H1 (cell line): ENCODE measurements around the gene ZDHHC16. TPM values are rescaled to one million over a fixed set of nuclear protein-coding genes. Genes with fewer than 3 reads are reported as not detected.

Source experiments
- CTCF ChIA-PET: fragments of 300-600 bp; sonication (Branson Sonifier 250); formaldehyde crosslinking; loops from one replicate; lab custom pipeline; 2021; ENCODE audit not compliant: partially characterized antibody; lab: Charles Lee
- POLR2A ChIA-PET: fragments of 300-600 bp; sonication (Branson Sonifier 250); formaldehyde crosslinking; loops from one replicate; lab custom pipeline; 2021; ENCODE audit warnings: inconsistent platforms; ENCODE audit not compliant: partially characterized antibody; lab: Charles Lee
- DNase-seq, 2 experiments: peaks; one replicate each; pipeline versions ENCODE4 v3.0.0 to v3.0.0-alpha.2; 2010 to 2022; ENCODE audit warnings: low spot score in 2 of 2, low read depth in 1 of 2, mixed read lengths in 1 of 2
- FAIRE-seq: peaks from 2 replicates; lab custom pipeline; 2011; peaks lifted over from hg19 to GRCh38; lab: Jason Lieb, UNC
- H2AFZ ChIP-seq: 2 replicates; pipeline ENCODE4 v1.8.1; 2012; ENCODE audit warnings: low read length, inconsistent platforms
- H2AK5ac ChIP-seq: 2 replicates; pipeline ENCODE4 v1.6.1; 2013; ENCODE audit warnings: low read depth, low read length
- H2BK120ac ChIP-seq: replicated peaks from 2 replicates; pipeline ENCODE3; 2013; ENCODE audit warnings: low read depth, low read length, inconsistent platforms
- H2BK12ac ChIP-seq: 2 replicates; pipeline ENCODE4 v1.6.1; 2013; ENCODE audit warnings: low read depth, low read length
- H2BK15ac ChIP-seq: 2 replicates; pipeline ENCODE4 v1.6.1; 2013; ENCODE audit warnings: low read length
- H2BK20ac ChIP-seq: 2 replicates; pipeline ENCODE4 v1.6.1; 2013; ENCODE audit warnings: low read length
- H2BK5ac ChIP-seq: 2 replicates; pipeline ENCODE4 v1.6.1; 2013; ENCODE audit warnings: low read depth, low read length
- H3K14ac ChIP-seq: 2 replicates; pipeline ENCODE4 v1.6.1; 2013; ENCODE audit warnings: inconsistent platforms; ENCODE audit not compliant: insufficient read length
- H3K18ac ChIP-seq: 2 replicates; pipeline ENCODE4 v1.6.1; 2013; ENCODE audit warnings: low read length; ENCODE audit errors: extremely low read depth
- H3K23ac ChIP-seq: 2 replicates; pipeline ENCODE4 v1.6.1; 2013; ENCODE audit warnings: inconsistent platforms; ENCODE audit not compliant: insufficient read length
- H3K23me2 ChIP-seq: 2 replicates; pipeline ENCODE4 v1.6.1; 2013; ENCODE audit warnings: low read depth, low read length
- H3K27ac ChIP-seq: 2 replicates; pipeline ENCODE4 v1.6.1; 2011; ENCODE audit warnings: low read depth, low read length, inconsistent platforms
- H3K27me3 ChIP-seq, 4 experiments: replicated peaks in 1 of 4; 1 replicate in 1 of 4; 2 replicates in 3 of 4; pipeline versions ENCODE4 v1.6.1 to v1.8.1; 2011 to 2013; ENCODE audit warnings: low read length in 3 of 4, mild to moderate bottlenecking in 3 of 4, inconsistent platforms in 2 of 4, mixed read lengths in 2 of 4, moderate library complexity in 1 of 4; ENCODE audit not compliant: control insufficient read depth in 3 of 4, insufficient read depth in 3 of 4; ENCODE audit errors: extremely low read depth in 1 of 4
- H3K36me3 ChIP-seq, 4 experiments: 2 replicates each; pipeline versions ENCODE4 v1.6.1 to v1.8.1; 2011 to 2013; ENCODE audit warnings: mild to moderate bottlenecking in 4 of 4, low read length in 3 of 4, moderate library complexity in 2 of 4, control low read depth in 1 of 4, inconsistent platforms in 1 of 4; ENCODE audit not compliant: insufficient read depth in 4 of 4, control insufficient read depth in 2 of 4
- H3K4ac ChIP-seq: replicated peaks from 2 replicates; pipeline ENCODE3; 2013; ENCODE audit warnings: low read length, low read depth, mixed read lengths, inconsistent platforms; ENCODE audit not compliant: insufficient read length
- H3K4me1 ChIP-seq, 4 experiments: replicated peaks in 1 of 4; 1 replicate in 1 of 4; 2 replicates in 3 of 4; pipeline versions ENCODE4 v1.6.1 to v1.8.1; 2011 to 2013; ENCODE audit warnings: low read length in 3 of 4, inconsistent platforms in 2 of 4, mixed read lengths in 1 of 4; ENCODE audit not compliant: insufficient read depth in 4 of 4, control insufficient read depth in 3 of 4
- H3K4me2 ChIP-seq, 2 experiments: 2 replicates each; pipeline versions ENCODE4 v1.6.1 to v1.8.1; 2011 to 2013; ENCODE audit warnings: low read depth in 2 of 2, low read length in 2 of 2, control low read depth in 1 of 2, inconsistent platforms in 1 of 2, mild to moderate bottlenecking in 1 of 2; ENCODE audit not compliant: insufficient read depth in 1 of 2
- H3K4me3 ChIP-seq, 4 experiments: fragments of 200-600, 300-600 bp in 1 of 4; sonication (generic), shearing (Covaris generic), sonication (Bioruptor Twin) in 1 of 4; 2 replicates each; pipeline versions ENCODE4 v1.5.1 to v1.8.1; 2011 to 2016; ENCODE audit warnings: low read length in 4 of 4, low read depth in 3 of 4, control low read depth in 2 of 4, inconsistent platforms in 2 of 4, mild to moderate bottlenecking in 2 of 4, mixed read lengths in 1 of 4, moderate library complexity in 1 of 4; ENCODE audit not compliant: insufficient read depth in 2 of 4; ENCODE audit errors: extremely low read depth in 1 of 4
- H3K56ac ChIP-seq: replicated peaks from 2 replicates; pipeline ENCODE3; 2013; ENCODE audit warnings: low read depth, mild to moderate bottlenecking, mixed read lengths, low read length, inconsistent platforms; ENCODE audit not compliant: insufficient read length
- H3K79me1 ChIP-seq: 2 replicates; pipeline ENCODE4 v1.6.1; 2013; ENCODE audit warnings: low read depth, low read length, control low read depth
- H3K79me2 ChIP-seq, 2 experiments: 2 replicates each; pipeline versions ENCODE4 v1.6.1 to v1.8.1; 2012 to 2013; ENCODE audit warnings: low read length in 2 of 2, mild to moderate bottlenecking in 2 of 2, inconsistent platforms in 1 of 2; ENCODE audit not compliant: insufficient read depth in 2 of 2, control insufficient read depth in 1 of 2
- H3K9ac ChIP-seq, 4 experiments: replicated peaks in 1 of 4; 1 replicate in 1 of 4; 2 replicates in 3 of 4; pipeline versions ENCODE4 v1.6.1 to v1.8.1; 2011 to 2013; ENCODE audit warnings: low read depth in 3 of 4, low read length in 3 of 4, control low read depth in 2 of 4, mild to moderate bottlenecking in 2 of 4, moderate library complexity in 2 of 4, inconsistent platforms in 1 of 4; ENCODE audit errors: extremely low read depth in 1 of 4
- H3K9me3 ChIP-seq, 2 experiments: 2 replicates each; pipeline versions ENCODE4 v1.6.1 to v1.8.1; 2012 to 2013; ENCODE audit warnings: mild to moderate bottlenecking in 2 of 2, moderate library complexity in 2 of 2, control low read depth in 1 of 2, inconsistent platforms in 1 of 2, low read depth in 1 of 2, low read length in 1 of 2, mixed read lengths in 1 of 2; ENCODE audit not compliant: insufficient read depth in 2 of 2
- H4K20me1 ChIP-seq, 2 experiments: replicated peaks in 1 of 2; 2 replicates each; pipeline versions ENCODE3 to v1.8.1; 2011 to 2013; ENCODE audit warnings: inconsistent platforms in 2 of 2, low read length in 2 of 2, mild to moderate bottlenecking in 1 of 2; ENCODE audit not compliant: insufficient read depth in 2 of 2, control insufficient read depth in 1 of 2
- H4K5ac ChIP-seq: 2 replicates; pipeline ENCODE4 v1.6.1; 2013; ENCODE audit warnings: low read length, low read depth, mixed read lengths, inconsistent platforms; ENCODE audit not compliant: insufficient read length
- H4K8ac ChIP-seq: 2 replicates; pipeline ENCODE4 v1.8.0; 2013; ENCODE audit warnings: mild to moderate bottlenecking, moderate library complexity, low read length, inconsistent platforms; ENCODE audit not compliant: insufficient read depth; ENCODE audit errors: extremely low read depth
- H4K91ac ChIP-seq: replicated peaks from 2 replicates; pipeline ENCODE3; 2013; ENCODE audit warnings: low read length, mixed read lengths, inconsistent platforms; ENCODE audit not compliant: insufficient read length
- E2F6 ChIP-seq: IDR thresholded peaks from 2 replicates; pipeline ENCODE4 v1.6.1; 2012; ENCODE audit warnings: inconsistent platforms
- KDM4A ChIP-seq: IDR thresholded peaks from one replicate; pipeline ENCODE4 v1.7.1; 2012; ENCODE audit warnings: low read depth, mild to moderate bottlenecking, moderate library complexity, low read length, inconsistent platforms; ENCODE audit not compliant: severe bottlenecking
- MAFK ChIP-seq: IDR thresholded peaks from 2 replicates; pipeline ENCODE4 v1.6.1; 2012; ENCODE audit warnings: low read depth, mild to moderate bottlenecking, improper control_type of control experiment, low read length
- PHF8 ChIP-seq: fragments of 200-600 bp; sonication (generic); conservative IDR thresholded peaks from 2 replicates; pipeline ENCODE4 v1.7.1; 2012; ENCODE audit warnings: low read depth, mild to moderate bottlenecking, inconsistent platforms, low read length, moderate library complexity
- RAD21 ChIP-seq, 2 experiments: IDR thresholded peaks in 1 of 2; conservative IDR thresholded peaks in 1 of 2; 2 replicates each; pipeline ENCODE4 v1.6.1; 2011; ENCODE audit warnings: low read depth in 2 of 2, low read length in 2 of 2, improper control_type of control experiment in 1 of 2, inconsistent platforms in 1 of 2, mild to moderate bottlenecking in 1 of 2, moderate library complexity in 1 of 2
- RXRA ChIP-seq: IDR thresholded peaks from 2 replicates; pipeline ENCODE4 v1.6.1; 2011; ENCODE audit warnings: low read depth, mild to moderate bottlenecking, low read length, moderate library complexity; ENCODE audit not compliant: insufficient read depth
- SIRT6 ChIP-seq: IDR thresholded peaks from one replicate; pipeline ENCODE4 v1.7.1; 2012; ENCODE audit warnings: low read length, inconsistent platforms
- SP2 ChIP-seq: IDR thresholded peaks from 2 replicates; pipeline ENCODE4 v1.6.1; 2012; ENCODE audit warnings: mild to moderate bottlenecking, low read length, inconsistent platforms
- TAF1 ChIP-seq: IDR thresholded peaks from 2 replicates; pipeline ENCODE4 v1.6.1; 2011; ENCODE audit warnings: mild to moderate bottlenecking, low read depth, low read length
- ZNF274 ChIP-seq: IDR thresholded peaks from 2 replicates; pipeline ENCODE4 v1.7.0; 2012; ENCODE audit warnings: low read length, borderline replicate concordance; ENCODE audit errors: extremely low read depth
- WGBS, 2 experiments: shearing (Covaris generic) in 1 of 2; methylation state at CpG; one replicate each; pipeline versions ENCODE4 v1.1.6 to v1.1.7; 2013 to 2015; ENCODE audit warnings: low lambda C conversion rate in 2 of 2, mixed read lengths in 2 of 2, inconsistent platforms in 1 of 2, low coverage in 1 of 2, missing lambda C conversion rate in 1 of 2; ENCODE audit not compliant: insufficient replicate concordance in 2 of 2, insufficient coverage in 1 of 2, insufficient read length in 1 of 2; ENCODE audit errors: extremely low coverage in 1 of 2, missing lambda C conversion rate in 1 of 2; 5-methylcytosine and 5-hydroxymethylcytosine counted together
- polyA plus RNA-seq, 7 experiments: library from polyadenylated mRNA; depleted of rRNA in 3 of 7; stranded (reverse) in 5 of 7; unstranded in 2 of 7; fragments of >200 nt in 5 of 7; fragments of 200-250 nt in 2 of 7; gene quantifications; 1 replicate in 5 of 7; 2 replicates in 1 of 7; 4 replicates in 1 of 7; pipeline versions ENCODE4 v1.2.1 to v1.2.3, GENCODE V29; 2011 to 2013; ENCODE audit warnings: missing spikeins in 2 of 7, mixed read lengths in 2 of 7
- total RNA-seq: library from RNA; stranded (reverse); fragmentation: NEBNext Ultra II Directional; extraction: Animal tissue kit (Norgen Biotek cat#: 25700); gene quantifications from 2 replicates; pipeline ENCODE4 v1.2.1, GENCODE V29; 2021

The ZDHHC16 gene
- total and polyA plus RNA-seq, 2 of the 8 experiments (the other 6 are each of a cell fraction or from before 2014, with no cell fraction given): 45.9 to 108 TPM

DNA sequence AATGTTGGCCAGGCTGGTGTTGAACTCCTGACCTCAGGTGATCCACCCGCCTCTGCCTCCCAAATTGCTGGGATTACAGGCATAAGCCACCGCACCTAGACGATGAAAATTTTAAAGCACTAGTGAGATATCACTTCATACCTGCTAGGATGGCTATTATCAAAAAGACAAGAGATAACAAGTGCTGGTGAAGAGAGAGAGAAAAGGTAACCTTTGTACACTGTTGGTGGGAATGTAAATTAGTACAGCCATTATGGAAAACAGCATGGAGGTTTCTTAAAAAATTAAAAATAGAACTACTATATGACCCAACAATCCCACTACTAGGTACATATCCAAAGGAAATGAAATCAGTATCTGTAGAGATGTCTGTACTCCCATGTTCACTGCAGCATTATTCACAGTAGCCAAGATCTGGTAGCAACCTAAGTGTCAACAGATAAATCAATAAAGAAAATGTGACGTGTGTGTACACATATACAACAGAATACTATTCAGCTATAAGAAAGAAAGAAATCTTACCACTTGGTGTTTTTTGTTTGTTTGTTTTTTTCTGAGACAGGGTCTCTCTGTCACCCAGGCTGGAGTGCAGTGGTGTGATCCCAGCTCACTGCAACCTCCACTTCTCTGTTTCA is 39.8 kb downstream of the ZDHHC16 start:
- no peak overlapping the region for H3K9ac ChIP-seq
- H3K9me3 ChIP-seq: no peaks in the 10 kb centered on the region
- H2BK12ac ChIP-seq: no peak overlapping the region
- H2BK120ac ChIP-seq: no peak overlapping the region
- H4K8ac ChIP-seq: no peak overlapping the region
- peaks cover 0 to 11% (median 2%) of the 10 kb centered on the region in 4 experiments; a peak in 2 of 8 replicates for H3K36me3 ChIP-seq
- TF ChIP-seq ZNF274 (no peak), E2F6 (no peak), RXRA (no peak), SP2 (no peak), SIRT6 (no peak), MAFK (no peak), PHF8 (no peak), TAF1 (no peak), KDM4A (no peak), RAD21 (IDR thresholded peaks at IDR 0.05 in 1 of 2, conservative IDR thresholded peaks at IDR 0.05 in 1 of 2; ENCODE audit: low read depth in 2 of 2, low read length in 2 of 2) (no peak)
- H4K20me1 ChIP-seq: peaks cover 5 to 8% of the 10 kb centered on the region in 2 experiments
- H3K79me1 ChIP-seq: peaks cover 8% of the 10 kb centered on the region
- no peak overlapping the region for H2BK15ac ChIP-seq
- no peak overlapping the region for H3K4me3 ChIP-seq
- no peak overlapping the region for H3K18ac ChIP-seq
- no peaks in the 10 kb centered on the region for H3K23me2 ChIP-seq
- DNase-seq (no peak), FAIRE-seq (no peak)
- no peak overlapping the region for H3K14ac ChIP-seq
- H3K79me2 ChIP-seq: peaks cover 3 to 64% of the 10 kb centered on the region in 2 experiments; a peak in 3 of 4 replicates
- no peak overlapping the region for H3K4ac ChIP-seq
- H3K23ac ChIP-seq: no peak overlapping the region
- ChIA-PET POLR2A (interaction anchor here (1.1 to 1.5 kb wide), 2 partner anchors 13 kb away, joined by 4 to 7 read pairs; partner anchors contain the start of gene UBTD1), CTCF (interaction anchor here (1.0 kb wide), 1 partner anchor 22 kb away, joined by 4 read pairs; no protein-coding TSS in a partner anchor)
- WGBS, 2 experiments: 94% methylated on average over 4 of the region's 4 CpGs; no CpG with 5 or more reads in 1 of the 2 experiments
- no peak overlapping the region for H3K56ac ChIP-seq
- no peak overlapping the region for H2AFZ ChIP-seq
- no peak overlapping the region for H2BK5ac ChIP-seq
- peaks cover 0 to 8% (median 2%) of the 10 kb centered on the region in 4 experiments; a peak in 3 of 7 replicates for H3K4me1 ChIP-seq
- no peak overlapping the region for H4K91ac ChIP-seq
- H3K27ac ChIP-seq: no peak overlapping the region
- no peak overlapping the region for H3K4me2 ChIP-seq
- no peak overlapping the region for H2AK5ac ChIP-seq
- H3K27me3 ChIP-seq: no peaks in the 10 kb centered on the region
- H4K5ac ChIP-seq: no peak overlapping the region
- H2BK20ac ChIP-seq: no peak overlapping the region
